Measurements from ENCODE around the gene SMARCA4. TPM values are rescaled to one million over a fixed set of nuclear protein-coding genes. Genes with fewer than 3 reads are reported as not detected.

Gene SMARCA4
- total RNA-seq, 4 donors from 2014 or later: 81.9 to 460 (median 118) TPM

DNA sequence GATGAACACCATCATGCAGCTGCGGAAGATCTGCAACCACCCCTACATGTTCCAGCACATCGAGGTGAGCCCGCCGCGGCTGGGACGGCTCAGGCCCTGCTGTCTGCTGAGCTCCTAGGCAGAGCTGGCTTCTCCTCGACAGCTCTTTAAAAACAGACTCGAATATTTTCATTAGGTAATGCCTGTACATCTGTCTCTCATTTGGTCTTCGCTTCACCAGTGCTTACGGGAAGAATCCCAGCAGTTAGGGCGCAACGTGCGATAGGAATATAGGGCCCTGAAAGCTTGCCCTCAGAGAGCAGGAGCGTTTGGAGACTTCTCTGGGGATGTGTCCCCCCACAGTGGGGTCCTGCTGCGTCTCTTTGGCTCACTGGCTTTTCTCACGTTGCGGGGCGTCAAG lies 64.6 kb downstream of the SMARCA4 start:
- no peak overlapping the region for H3K4me3 ChIP-seq
- DNase-seq: no peak
- no peak overlapping the region for H3K27ac ChIP-seq

DNA sequence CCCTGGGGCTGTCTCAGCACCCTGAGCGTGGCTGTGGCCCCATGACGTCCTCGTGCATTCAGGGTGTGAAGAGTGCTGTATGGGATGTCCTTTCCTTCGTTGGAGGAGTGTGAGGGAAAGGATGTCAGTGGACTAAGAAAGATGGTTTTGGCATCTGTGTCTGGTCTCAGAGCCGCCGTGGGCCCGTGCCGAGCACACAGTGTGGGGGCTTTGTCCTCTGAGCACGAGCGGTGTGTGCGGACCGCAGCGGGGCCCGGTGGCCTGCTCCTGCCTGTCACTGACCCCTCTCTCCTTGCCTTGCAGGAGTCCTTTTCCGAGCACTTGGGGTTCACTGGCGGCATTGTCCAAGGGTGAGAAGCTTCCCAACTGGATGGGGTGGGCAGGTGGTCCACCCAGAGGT lies 65.2 kb downstream of the SMARCA4 start:
- in situ Hi-C loops (cut with MboI; ENCODE audit: low pct_ligation_motif_present in 1 of 4, low pct_unique_long_range_greater_than_20kb in 1 of 4, low sequenced_read_pairs in 3 of 4) (loop anchor here in 2 of 4 donors (25.0 kb wide), 1 partner anchor 186 kb away; no protein-coding TSS in a partner anchor), intact Hi-C loops (cut with DNase I; ENCODE audit: low total_unique reads) (no loop called here)
- Histone ChIP-seq H3K27ac (no peak overlapping the region), H3K36me3 (peaks cover 0 to 78% (median 28%) of the 10 kb centered on the region in 4 donors), H3K4me1 (no peaks in the 10 kb centered on the region), H3K9me3 (no peaks in the 10 kb centered on the region), H3K27me3 (no peaks in the 10 kb centered on the region), H3K4me3 (no peak overlapping the region)
- TF ChIP-seq EP300 (IDR thresholded peaks at IDR 0.05; ENCODE audit: low read depth) (no peak), CTCF (IDR thresholded peaks at IDR 0.05) (no peak), POLR2A (IDR thresholded peaks at IDR 0.05) (no peak), POLR2AphosphoS5 (IDR thresholded peaks at IDR 0.05) (no peak)
- WGBS, 2 donors (ENCODE audit: low coverage in 1 of 2): 91 to 100% methylated on average over 1 to 16 of the region's 16 CpGs
- DNase-seq: no peak

More for the DNA sequence above, 64.6 kb downstream of the SMARCA4 start:
- Histone ChIP-seq H3K9me3 (no peaks in the 10 kb centered on the region), H3K4me1 (no peaks in the 10 kb centered on the region), H3K36me3 (peaks cover 0 to 77% (median 26%) of the 10 kb centered on the region in 4 donors), H3K27me3 (no peaks in the 10 kb centered on the region)
- in situ Hi-C loops (cut with MboI; ENCODE audit: low pct_ligation_motif_present in 1 of 4, low pct_unique_long_range_greater_than_20kb in 1 of 4, low sequenced_read_pairs in 3 of 4): loop anchor here in 2 of 4 donors (25.0 kb wide), 1 partner anchor 187 kb away; no protein-coding TSS in a partner anchor
- 93 to 95% methylated on average over 7 to 18 of the region's 18 CpGs for WGBS, 2 donors (ENCODE audit: low coverage in 1 of 2)
- intact Hi-C loops (cut with DNase I; ENCODE audit: low total_unique reads): no loop called here
- TF ChIP-seq POLR2AphosphoS5 (IDR thresholded peaks at IDR 0.05) (no peak), EP300 (IDR thresholded peaks at IDR 0.05; ENCODE audit: low read depth) (no peak), CTCF (IDR thresholded peaks at IDR 0.05) (no peak), POLR2A (IDR thresholded peaks at IDR 0.05) (no peak)

DNA sequence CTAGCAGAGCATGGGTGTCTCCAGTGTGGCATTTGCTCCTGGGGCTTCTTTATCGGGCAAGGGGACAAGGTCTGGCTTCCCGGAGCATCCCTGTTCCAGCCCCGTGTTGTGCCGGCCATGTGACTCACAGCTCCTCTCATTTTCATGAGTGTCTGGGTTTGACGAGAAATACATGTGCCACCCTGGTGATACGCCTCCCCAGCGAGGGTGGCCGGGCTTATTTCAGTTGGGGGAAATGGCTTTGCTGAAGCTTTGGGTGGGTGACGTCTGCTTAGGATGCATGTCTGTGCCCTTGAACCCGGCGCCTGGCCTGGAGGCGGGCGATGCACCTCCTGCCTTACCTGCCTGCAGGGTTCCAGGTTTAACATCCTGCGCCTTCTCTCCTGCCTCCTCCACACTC lies 66.6 kb downstream of the SMARCA4 start:
- no peaks in the 10 kb centered on the region for H3K9me3 ChIP-seq
- no peak for DNase-seq
- in situ Hi-C loops (cut with MboI; ENCODE audit: low pct_ligation_motif_present in 1 of 4, low pct_unique_long_range_greater_than_20kb in 1 of 4, low sequenced_read_pairs in 3 of 4) (loop anchor here in 2 of 4 donors (25.0 kb wide), 1 partner anchor 185 kb away; no protein-coding TSS in a partner anchor), intact Hi-C loops (cut with DNase I; ENCODE audit: low total_unique reads) (no loop called here)
- no peaks in the 10 kb centered on the region for H3K4me1 ChIP-seq
- H3K36me3 ChIP-seq: peaks cover 0 to 74% (median 31%) of the 10 kb centered on the region in 4 donors
- TF ChIP-seq POLR2A (IDR thresholded peaks at IDR 0.05) (no peak), POLR2AphosphoS5 (IDR thresholded peaks at IDR 0.05) (no peak), CTCF (IDR thresholded peaks at IDR 0.05) (no peak), EP300 (IDR thresholded peaks at IDR 0.05; ENCODE audit: low read depth) (no peak)
- no peaks in the 10 kb centered on the region for H3K27me3 ChIP-seq
- no peak overlapping the region for H3K27ac ChIP-seq
- 91% methylated on average over 14 of the region's 14 CpGs; no CpG with 5 or more reads in 1 of the 2 donors for WGBS, 2 donors (ENCODE audit: low coverage in 1 of 2)
- no peak overlapping the region for H3K4me3 ChIP-seq

GRCh38 chr19:11028146-11028545 lies 67.3 kb downstream of the SMARCA4 start:
- Histone ChIP-seq H3K27ac (no peak overlapping the region), H3K4me1 (no peaks in the 10 kb centered on the region), H3K4me3 (no peak overlapping the region), H3K9me3 (no peaks in the 10 kb centered on the region), H3K36me3 (peaks cover 0 to 67% (median 28%) of the 10 kb centered on the region in 4 donors), H3K27me3 (no peaks in the 10 kb centered on the region)
- intact Hi-C loops (cut with DNase I; ENCODE audit: low total_unique reads) (no loop called here), in situ Hi-C loops (cut with MboI; ENCODE audit: low pct_ligation_motif_present in 1 of 4, low pct_unique_long_range_greater_than_20kb in 1 of 4, low sequenced_read_pairs in 3 of 4) (loop anchor here in 2 of 4 donors (25.0 kb wide), 1 partner anchor 184 kb away; no protein-coding TSS in a partner anchor)
- WGBS, 2 donors (ENCODE audit: low coverage in 1 of 2): 98 to 100% methylated on average over 2 to 4 of the region's 4 CpGs
- no peak for TF ChIP-seq EP300 (IDR thresholded peaks at IDR 0.05; ENCODE audit: low read depth)
- no peak for TF ChIP-seq POLR2A (IDR thresholded peaks at IDR 0.05)
- TF ChIP-seq CTCF (IDR thresholded peaks at IDR 0.05): no peak
- no peak for TF ChIP-seq POLR2AphosphoS5 (IDR thresholded peaks at IDR 0.05)
- no peak for DNase-seq
